Prostate gland (tissue), 2 donors: ENCODE results near the gene FOXD1.

Experiments
- POLR2A ChIP-seq: fragments of 450-650 bp; IDR thresholded peaks from one replicate; pipeline ENCODE4 v1.6.1; 2016; ENCODE audit warnings: antibody characterized with exemption, mild to moderate bottlenecking
- TF ChIP-seq, protein P1 (sequence below), 4 experiments: fragments of 200-600 bp in 2 of 4; fragments of 450-650 bp in 2 of 4; sonication (generic) in 2 of 4; IDR thresholded peaks; 1 replicate in 3 of 4; 2 replicates in 1 of 4; pipeline ENCODE4 v1.5.1; 2016 to 2019; ENCODE audit warnings: antibody characterized with exemption in 4 of 4, mild to moderate bottlenecking in 2 of 4, moderate library complexity in 2 of 4

DNA sequence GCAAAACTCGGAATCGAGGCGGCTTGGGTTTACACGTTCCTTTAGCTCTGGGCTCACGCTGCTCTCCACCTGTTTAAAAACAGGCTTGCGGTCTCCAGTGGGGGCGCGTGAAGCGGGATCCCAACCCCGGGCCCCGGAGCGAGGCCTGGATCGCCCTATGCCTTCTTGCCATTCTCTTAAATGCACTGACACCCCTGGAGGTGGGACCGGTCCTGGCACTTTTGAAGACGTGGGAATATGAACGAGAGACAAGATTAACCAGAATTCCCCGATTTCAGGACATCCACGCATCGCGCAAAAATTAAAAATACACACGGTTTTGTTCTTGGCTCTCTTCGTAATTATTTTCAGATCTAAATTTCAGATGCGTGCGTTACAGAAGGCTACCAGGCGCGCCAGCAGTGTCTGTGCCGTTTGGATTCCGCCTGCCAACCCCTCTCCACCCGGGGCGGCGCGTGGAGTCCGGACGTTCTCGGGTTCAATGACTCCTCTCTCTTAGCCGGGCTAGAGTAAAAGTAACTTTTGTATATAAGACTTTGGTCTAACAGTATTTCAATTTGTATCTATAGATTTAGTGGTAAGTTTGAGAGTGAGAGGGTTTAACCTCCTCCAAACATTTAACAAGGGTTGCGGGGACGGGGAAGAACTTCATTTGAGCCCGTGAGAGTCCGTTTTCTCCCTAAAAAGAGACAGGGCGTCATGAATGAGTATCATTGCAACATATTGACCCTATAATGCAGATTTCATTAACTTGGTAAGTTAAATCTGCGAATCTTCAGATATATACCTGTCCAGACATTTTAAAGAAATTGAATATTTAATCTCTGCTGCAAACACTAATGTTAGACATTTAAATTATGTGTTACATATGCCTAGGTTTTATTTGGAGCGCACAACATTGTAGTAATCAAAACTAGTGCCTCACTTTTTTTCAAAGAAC is 3.8 kb downstream of the FOXD1 start:
- TF ChIP-seq, protein P1, sequence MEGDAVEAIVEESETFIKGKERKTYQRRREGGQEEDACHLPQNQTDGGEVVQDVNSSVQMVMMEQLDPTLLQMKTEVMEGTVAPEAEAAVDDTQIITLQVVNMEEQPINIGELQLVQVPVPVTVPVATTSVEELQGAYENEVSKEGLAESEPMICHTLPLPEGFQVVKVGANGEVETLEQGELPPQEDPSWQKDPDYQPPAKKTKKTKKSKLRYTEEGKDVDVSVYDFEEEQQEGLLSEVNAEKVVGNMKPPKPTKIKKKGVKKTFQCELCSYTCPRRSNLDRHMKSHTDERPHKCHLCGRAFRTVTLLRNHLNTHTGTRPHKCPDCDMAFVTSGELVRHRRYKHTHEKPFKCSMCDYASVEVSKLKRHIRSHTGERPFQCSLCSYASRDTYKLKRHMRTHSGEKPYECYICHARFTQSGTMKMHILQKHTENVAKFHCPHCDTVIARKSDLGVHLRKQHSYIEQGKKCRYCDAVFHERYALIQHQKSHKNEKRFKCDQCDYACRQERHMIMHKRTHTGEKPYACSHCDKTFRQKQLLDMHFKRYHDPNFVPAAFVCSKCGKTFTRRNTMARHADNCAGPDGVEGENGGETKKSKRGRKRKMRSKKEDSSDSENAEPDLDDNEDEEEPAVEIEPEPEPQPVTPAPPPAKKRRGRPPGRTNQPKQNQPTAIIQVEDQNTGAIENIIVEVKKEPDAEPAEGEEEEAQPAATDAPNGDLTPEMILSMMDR (IDR thresholded peaks at IDR 0.05), result no peak
- TF ChIP-seq POLR2A, result no peak
